Stimulated activated CD4-positive, alpha-beta T cell treated with anti-CD3 and anti-CD28 coated beads, Interleukin-15, amount 100 ng/mL, for 48 hours (primary cell): Measurements from ENCODE around the gene UTS2.

Experiments
- DNase-seq, 2 donors: peaks; one replicate each; pipeline ENCODE4 v3.0.0-alpha.2; 2020; ENCODE audit warnings: low read depth in 2 of 2

The UTS2 gene

GRCh38 chr1:7863756-7864328, 11.0 kb upstream of the UTS2 start:
- no peak for DNase-seq

- no peak for DNase-seq
Measured at GRCh38 chr1:7862211-7863060, 9.6 kb upstream of the UTS2 start.

GRCh38 chr1:7861452-7861851, 8.6 kb upstream of the UTS2 start:
- no peak for DNase-seq

GRCh38 chr1:7860130-7860529, 7.3 kb upstream of the UTS2 start:
- no peak for DNase-seq

- DNase-seq: no peak
Measured at GRCh38 chr1:7859406-7859805, 6.5 kb upstream of the UTS2 start.

- DNase-seq: no peak
Measured at GRCh38 chr1:7857985-7858384, 5.1 kb upstream of the UTS2 start.

GRCh38 chr1:7857000-7857399, 4.1 kb upstream of the UTS2 start:
- no peak for DNase-seq

GRCh38 chr1:7856345-7856744, 3.5 kb upstream of the UTS2 start:
- no peak for DNase-seq

GRCh38 chr1:7853684-7854026, 790 bp upstream of the UTS2 start:
- DNase-seq: no peak

- no peak for DNase-seq
Measured at GRCh38 chr1:7850786-7851185, 2.1 kb downstream of the UTS2 start.

GRCh38 chr1:7847599-7847998, 5.3 kb downstream of the UTS2 start:
- DNase-seq: no peak

GRCh38 chr1:7846656-7847055, 6.2 kb downstream of the UTS2 start:
- no peak for DNase-seq

GRCh38 chr1:7845761-7846160, 7.1 kb downstream of the UTS2 start:
- no peak for DNase-seq

- DNase-seq: no peak
Measured at GRCh38 chr1:7842517-7842916, 10.3 kb downstream of the UTS2 start.

GRCh38 chr1:7839526-7839925, 13.3 kb downstream of the UTS2 start:
- DNase-seq: no peak

GRCh38 chr1:7838714-7839113, 14.2 kb downstream of the UTS2 start:
- DNase-seq: no peak

- no peak for DNase-seq
Measured at GRCh38 chr1:7833035-7833434, 19.8 kb downstream of the UTS2 start.

GRCh38 chr1:7831458-7831857, 21.4 kb downstream of the UTS2 start:
- no peak for DNase-seq

GRCh38 chr1:7827126-7827955, 25.5 kb downstream of the UTS2 start:
- DNase-seq: peak in 1 of 2 donors; percentile 20

- no peak for DNase-seq
Measured at GRCh38 chr1:7826363-7826762, 26.5 kb downstream of the UTS2 start.

GRCh38 chr1:7824701-7825100, 28.2 kb downstream of the UTS2 start:
- no peak for DNase-seq

GRCh38 chr1:7821282-7821681, 31.6 kb downstream of the UTS2 start:
- no peak for DNase-seq
